ENCODE measurements around the gene CHRM4. TPM values are rescaled to one million over a fixed set of nuclear protein-coding genes. Genes with fewer than 3 reads are reported as not detected.
A peak's percentile ranks its signal among the peaks of the same experiment; 100 is the strongest.

CHRM4 gene
- total and polyA plus RNA-seq, 2 of the 13 experiments (the other 11 are each of a cell fraction or from before 2014, with no cell fraction given) = 0.13 to 0.21 TPM

GRCh38 chr11:46380340-46381047, 11.1 kb downstream of the CHRM4 start (continued):
- TF ChIP-seq AKNA (CRISPR knock-in tag; IDR thresholded peaks at IDR 0.05; ENCODE audit: borderline replicate concordance) (0 out of 2 replicates have a peak, but pooled peaks have one; percentile 10), PHF8 (CRISPR knock-in tag; IDR thresholded peaks at IDR 0.05) (no peak; the same call in 1 of the 2 replicates), KMT2A (CRISPR knock-in tag; IDR thresholded peaks at IDR 0.05) (0 out of 2 replicates have a peak, but pooled peaks have one; percentile 46), TCF7L2 (IDR thresholded peaks at IDR 0.05; ENCODE audit: low read depth, low read length) (no peak), NFE2L1 (CRISPR knock-in tag; IDR thresholded peaks at IDR 0.05; ENCODE audit: borderline replicate concordance) (no peak), CHCHD3 (CRISPR knock-in tag; IDR thresholded peaks at IDR 0.05) (no peak), ZBTB21 (CRISPR knock-in tag; IDR thresholded peaks at IDR 0.05) (no peak), CREB1 (IDR thresholded peaks at IDR 0.05) (no peak), CREB1 (CRISPR knock-in tag; IDR thresholded peaks at IDR 0.05) (no peak), CENPT (CRISPR knock-in tag; IDR thresholded peaks at IDR 0.05; ENCODE audit: low read depth) (no peak), HNF4A (CRISPR knock-in tag; IDR thresholded peaks at IDR 0.05) (peak; percentile 34), MLLT10 (CRISPR knock-in tag; IDR thresholded peaks at IDR 0.05) (no peak), ZNF780A (CRISPR knock-in tag; IDR thresholded peaks at IDR 0.05) (no peak), ZGPAT (CRISPR knock-in tag; IDR thresholded peaks at IDR 0.05) (no peak), NR3C1 (CRISPR knock-in tag; IDR thresholded peaks at IDR 0.05) (no peak), ZNF12 (CRISPR knock-in tag; IDR thresholded peaks at IDR 0.05) (no peak), NRL (CRISPR knock-in tag; IDR thresholded peaks at IDR 0.05; ENCODE audit: borderline replicate concordance) (peak; percentile 52; the same call in 1 of the 2 replicates), SOX5 (CRISPR knock-in tag; IDR thresholded peaks at IDR 0.05; ENCODE audit: borderline replicate concordance) (peak; percentile 78; the same call in 1 of the 2 replicates), MXI1 (IDR thresholded peaks at IDR 0.05; ENCODE audit: borderline replicate concordance, low read depth, low read length) (no peak), PPARG (CRISPR knock-in tag; conservative IDR thresholded peaks at IDR 0.05) (0 out of 2 replicates have a peak, but pooled peaks have one; percentile 12), ZNF280B (CRISPR knock-in tag; IDR thresholded peaks at IDR 0.05; ENCODE audit: borderline replicate concordance) (0 out of 2 replicates have a peak, but pooled peaks have one; percentile 31), ZNF878 (CRISPR knock-in tag; IDR thresholded peaks at IDR 0.05) (no peak)
